Measurements from ENCODE around the gene WTIP.
"Not testable (repeated sequence)": the region's sequence is repeated elsewhere in the genome, so short reads cannot be mapped to it uniquely, and the experiment has no call there.

WTIP gene

GRCh38 chr19:34459614-34460013 is 21.9 kb upstream of the WTIP start:
- no peak overlapping the region for H3K9ac ChIP-seq (ENCODE audit: low read length)
- no peaks in the 10 kb centered on the region for H3K9me3 ChIP-seq (ENCODE audit: insufficient read depth, low read length)
- H3K4me3 ChIP-seq (ENCODE audit: insufficient read depth, low read length, poor library complexity, severe bottlenecking), result no peak overlapping the region
- no peaks in the 10 kb centered on the region for H3K27me3 ChIP-seq (ENCODE audit: low read length)
- H3F3A ChIP-seq (ENCODE audit: insufficient read depth), result no peaks in the 10 kb centered on the region
- H3K36me3 ChIP-seq (ENCODE audit: low read length), result peaks cover 50% of the 10 kb centered on the region
- H2AFZ ChIP-seq (ENCODE audit: low read depth, low read length, severe bottlenecking), result no peak overlapping the region
- no peak overlapping the region for H3K4me2 ChIP-seq (ENCODE audit: low read depth, low read length, poor library complexity, severe bottlenecking)
- no peak overlapping the region for H3K27ac ChIP-seq (ENCODE audit: low read depth, low read length)
- H4K20me1 ChIP-seq (ENCODE audit: low read depth, low read length), result peaks cover 7% of the 10 kb centered on the region; the same call in 1 of the 2 replicates
- H3K79me2 ChIP-seq (ENCODE audit: insufficient read depth, low read length), result peaks cover 50% of the 10 kb centered on the region
- TF ChIP-seq EZH2phosphoT487 (conservative IDR thresholded peaks at IDR 0.05; ENCODE audit: low read length) (no peak), CTCF (IDR thresholded peaks at IDR 0.05; ENCODE audit: insufficient read depth, low read length, poor library complexity, severe bottlenecking) (no peak)
- no peaks in the 10 kb centered on the region for H3K9me2 ChIP-seq (replicated peaks; ENCODE audit: insufficient read depth, low read length)

GRCh38 chr19:34461375-34462100 is 20.0 kb upstream of the WTIP start:
- TF ChIP-seq CTCF (IDR thresholded peaks at IDR 0.05; ENCODE audit: insufficient read depth, low read length, poor library complexity, severe bottlenecking), result no peak
- no peak for TF ChIP-seq EZH2phosphoT487 (conservative IDR thresholded peaks at IDR 0.05; ENCODE audit: low read length)
- no peak overlapping the region for H3K4me2 ChIP-seq (ENCODE audit: low read depth, low read length, poor library complexity, severe bottlenecking)
- H3K27ac ChIP-seq (ENCODE audit: low read depth, low read length), result no peak overlapping the region
- H3K4me3 ChIP-seq (ENCODE audit: insufficient read depth, low read length, poor library complexity, severe bottlenecking), result no peak overlapping the region
- peaks cover 53% of the 10 kb centered on the region for H3K36me3 ChIP-seq (ENCODE audit: low read length)
- no peaks in the 10 kb centered on the region for H3F3A ChIP-seq (ENCODE audit: insufficient read depth)
- peaks cover 47% of the 10 kb centered on the region for H3K79me2 ChIP-seq (ENCODE audit: insufficient read depth, low read length)
- no peaks in the 10 kb centered on the region for H3K27me3 ChIP-seq (ENCODE audit: low read length)
- H3K9ac ChIP-seq (ENCODE audit: low read length), result no peak overlapping the region
- no peaks in the 10 kb centered on the region for H3K9me3 ChIP-seq (ENCODE audit: insufficient read depth, low read length)
- H4K20me1 ChIP-seq (ENCODE audit: low read depth, low read length), result peaks cover 3% of the 10 kb centered on the region; the same call in 1 of the 2 replicates
- H2AFZ ChIP-seq (ENCODE audit: low read depth, low read length, severe bottlenecking), result no peak overlapping the region
- H3K9me2 ChIP-seq (replicated peaks; ENCODE audit: insufficient read depth, low read length), result no peaks in the 10 kb centered on the region

GRCh38 chr19:34464785-34465184 is 16.8 kb upstream of the WTIP start:
- H3K27ac ChIP-seq (ENCODE audit: low read depth, low read length); H3K9me2 ChIP-seq (replicated peaks; ENCODE audit: insufficient read depth, low read length); H4K20me1 ChIP-seq (ENCODE audit: low read depth, low read length); H3F3A ChIP-seq (ENCODE audit: insufficient read depth); H3K27me3 ChIP-seq (ENCODE audit: low read length); H3K9ac ChIP-seq (ENCODE audit: low read length); H3K9me3 ChIP-seq (ENCODE audit: insufficient read depth, low read length); H3K4me2 ChIP-seq (ENCODE audit: low read depth, low read length, poor library complexity, severe bottlenecking); H2AFZ ChIP-seq (ENCODE audit: low read depth, low read length, severe bottlenecking); H3K4me3 ChIP-seq (ENCODE audit: insufficient read depth, low read length, poor library complexity, severe bottlenecking): not testable (repeated sequence)
- Histone ChIP-seq H3K36me3 (ENCODE audit: low read length) (peaks cover 51% of the 10 kb centered on the region), H3K79me2 (ENCODE audit: insufficient read depth, low read length) (peaks cover 33% of the 10 kb centered on the region)

GRCh38 chr19:34468409-34468808 is 13.1 kb upstream of the WTIP start:
- TF ChIP-seq EZH2phosphoT487 (conservative IDR thresholded peaks at IDR 0.05; ENCODE audit: low read length) (no peak), CTCF (IDR thresholded peaks at IDR 0.05; ENCODE audit: insufficient read depth, low read length, poor library complexity, severe bottlenecking) (no peak)
- Histone ChIP-seq H2AFZ (ENCODE audit: low read depth, low read length, severe bottlenecking) (no peak overlapping the region), H3K9me2 (replicated peaks; ENCODE audit: insufficient read depth, low read length) (no peaks in the 10 kb centered on the region), H4K20me1 (ENCODE audit: low read depth, low read length) (no peaks in the 10 kb centered on the region), H3F3A (ENCODE audit: insufficient read depth) (no peaks in the 10 kb centered on the region), H3K36me3 (ENCODE audit: low read length) (peaks cover 37% of the 10 kb centered on the region; the same call in 1 of the 2 replicates), H3K27ac (ENCODE audit: low read depth, low read length) (no peak overlapping the region), H3K4me2 (ENCODE audit: low read depth, low read length, poor library complexity, severe bottlenecking) (no peak overlapping the region), H3K27me3 (ENCODE audit: low read length) (no peaks in the 10 kb centered on the region), H3K9me3 (ENCODE audit: insufficient read depth, low read length) (no peaks in the 10 kb centered on the region), H3K9ac (ENCODE audit: low read length) (no peak overlapping the region), H3K79me2 (ENCODE audit: insufficient read depth, low read length) (peaks cover 8% of the 10 kb centered on the region; the same call in 1 of the 2 replicates), H3K4me3 (ENCODE audit: insufficient read depth, low read length, poor library complexity, severe bottlenecking) (no peak overlapping the region)

GRCh38 chr19:34469026-34469425 is 12.5 kb upstream of the WTIP start:
- H3K9me3 ChIP-seq (ENCODE audit: insufficient read depth, low read length); H3K27me3 ChIP-seq (ENCODE audit: low read length); H3K79me2 ChIP-seq (ENCODE audit: insufficient read depth, low read length); H3F3A ChIP-seq (ENCODE audit: insufficient read depth); H4K20me1 ChIP-seq (ENCODE audit: low read depth, low read length); H2AFZ ChIP-seq (ENCODE audit: low read depth, low read length, severe bottlenecking); H3K27ac ChIP-seq (ENCODE audit: low read depth, low read length); H3K4me2 ChIP-seq (ENCODE audit: low read depth, low read length, poor library complexity, severe bottlenecking); H3K4me3 ChIP-seq (ENCODE audit: insufficient read depth, low read length, poor library complexity, severe bottlenecking); H3K9me2 ChIP-seq (replicated peaks; ENCODE audit: insufficient read depth, low read length); H3K9ac ChIP-seq (ENCODE audit: low read length): not testable (repeated sequence)
- peaks cover 32% of the 10 kb centered on the region; the same call in 1 of the 2 replicates for H3K36me3 ChIP-seq (ENCODE audit: low read length)

Measured in SU-DHL-6 (cell line).